Nephron (organoid): Measurements from ENCODE around the gene KCNMA1.

Experiments
- H3K27ac Mint-ChIP-seq, 3 experiments: 2 replicates each; pipeline ENCODE4 v1.8.0; 2020; ENCODE audit warnings: mixed read lengths in 3 of 3, mild to moderate bottlenecking in 2 of 3, moderate library complexity in 1 of 3
- H3K27me3 Mint-ChIP-seq: 2 replicates; pipeline ENCODE4 v1.8.0; 2021; ENCODE audit warnings: low read depth, mild to moderate bottlenecking, moderate library complexity, mixed read lengths
- H3K36me3 Mint-ChIP-seq: 2 replicates; pipeline ENCODE4 v1.8.0; 2020; ENCODE audit warnings: low read depth, mixed read lengths
- H3K4me1 Mint-ChIP-seq: 2 replicates; pipeline ENCODE4 v1.8.0; 2020; ENCODE audit warnings: mixed read lengths
- H3K4me3 Mint-ChIP-seq, 3 experiments: 2 replicates each; pipeline ENCODE4 v1.8.0; 2020; ENCODE audit warnings: mild to moderate bottlenecking in 3 of 3, mixed read lengths in 3 of 3, moderate library complexity in 2 of 3
- H3K9me3 Mint-ChIP-seq: 2 replicates; pipeline ENCODE4 v1.8.0; 2020; ENCODE audit warnings: mixed read lengths
- CTCF ChIP-seq, 3 experiments: fragments of 200-600 bp; sonication (generic); IDR thresholded peaks; one replicate each; pipeline ENCODE4 v1.5.0; 2021; ENCODE audit warnings: antibody characterized with exemption in 3 of 3; ENCODE audit not compliant: unreplicated experiment in 3 of 3

Gene KCNMA1

GRCh38 chr10:77494756-77495541, 142.7 kb downstream of the KCNMA1 start:
- H3K4me1 Mint-ChIP-seq: peaks cover 31% of the 10 kb centered on the region
- peak in 1 of 3 experiments; percentile 1 for TF ChIP-seq CTCF (IDR thresholded peaks at IDR 0.05; ENCODE audit: unreplicated experiment in 3 of 3)
- no peaks in the 10 kb centered on the region for H3K36me3 Mint-ChIP-seq
- peak overlapping the region in 2 of 3 experiments; percentile 13 to 31 for H3K27ac Mint-ChIP-seq
- H3K9me3 Mint-ChIP-seq: no peaks in the 10 kb centered on the region
- no peak overlapping the region for H3K4me3 Mint-ChIP-seq
- H3K27me3 Mint-ChIP-seq: peaks cover 9% of the 10 kb centered on the region

GRCh38 chr10:77494327-77494726, 143.3 kb downstream of the KCNMA1 start:
- Mint-ChIP-seq H3K27me3 (peaks cover 9% of the 10 kb centered on the region), H3K4me1 (peaks cover 31% of the 10 kb centered on the region), H3K36me3 (no peaks in the 10 kb centered on the region), H3K4me3 (no peak overlapping the region), H3K27ac (peak overlapping the region in 2 of 3 experiments; percentile 13 to 31), H3K9me3 (no peaks in the 10 kb centered on the region)
- peak; percentile 21 to 45 (median 36) for TF ChIP-seq CTCF (IDR thresholded peaks at IDR 0.05; ENCODE audit: unreplicated experiment in 3 of 3)

- Mint-ChIP-seq H3K36me3 (no peaks in the 10 kb centered on the region), H3K27me3 (peaks cover 9% of the 10 kb centered on the region), H3K4me1 (peaks cover 31% of the 10 kb centered on the region), H3K9me3 (no peaks in the 10 kb centered on the region), H3K4me3 (no peak overlapping the region), H3K27ac (peak overlapping the region in 1 of 3 experiments; percentile 31)
- no peak for TF ChIP-seq CTCF (IDR thresholded peaks at IDR 0.05; ENCODE audit: unreplicated experiment in 3 of 3)
Measured at GRCh38 chr10:77493851-77494261, 143.8 kb downstream of the KCNMA1 start.

- no peaks in the 10 kb centered on the region for H3K36me3 Mint-ChIP-seq
- H3K4me3 Mint-ChIP-seq: no peak overlapping the region
- peaks cover 31% of the 10 kb centered on the region for H3K4me1 Mint-ChIP-seq
- H3K9me3 Mint-ChIP-seq: no peaks in the 10 kb centered on the region
- TF ChIP-seq CTCF (IDR thresholded peaks at IDR 0.05; ENCODE audit: unreplicated experiment in 3 of 3): no peak
- peaks cover 9% of the 10 kb centered on the region for H3K27me3 Mint-ChIP-seq
- H3K27ac Mint-ChIP-seq: no peak overlapping the region
Measured at GRCh38 chr10:77493239-77493806, 144.3 kb downstream of the KCNMA1 start.

- H3K4me3 Mint-ChIP-seq: no peak overlapping the region
- H3K9me3 Mint-ChIP-seq: no peaks in the 10 kb centered on the region
- peaks cover 31% of the 10 kb centered on the region for H3K4me1 Mint-ChIP-seq
- no peak overlapping the region for H3K27ac Mint-ChIP-seq
- no peak for TF ChIP-seq CTCF (IDR thresholded peaks at IDR 0.05; ENCODE audit: unreplicated experiment in 3 of 3)
- H3K27me3 Mint-ChIP-seq: peaks cover 7% of the 10 kb centered on the region
- H3K36me3 Mint-ChIP-seq: no peaks in the 10 kb centered on the region
Measured at GRCh38 chr10:77492368-77492994, 145.1 kb downstream of the KCNMA1 start.
